ENCODE measurements around the gene SLFNL1. TPM values are rescaled to one million over a fixed set of nuclear protein-coding genes. Genes with fewer than 3 reads are reported as not detected.

SLFNL1 gene
- total RNA-seq, 1 donor = 0.72 TPM

DNA sequence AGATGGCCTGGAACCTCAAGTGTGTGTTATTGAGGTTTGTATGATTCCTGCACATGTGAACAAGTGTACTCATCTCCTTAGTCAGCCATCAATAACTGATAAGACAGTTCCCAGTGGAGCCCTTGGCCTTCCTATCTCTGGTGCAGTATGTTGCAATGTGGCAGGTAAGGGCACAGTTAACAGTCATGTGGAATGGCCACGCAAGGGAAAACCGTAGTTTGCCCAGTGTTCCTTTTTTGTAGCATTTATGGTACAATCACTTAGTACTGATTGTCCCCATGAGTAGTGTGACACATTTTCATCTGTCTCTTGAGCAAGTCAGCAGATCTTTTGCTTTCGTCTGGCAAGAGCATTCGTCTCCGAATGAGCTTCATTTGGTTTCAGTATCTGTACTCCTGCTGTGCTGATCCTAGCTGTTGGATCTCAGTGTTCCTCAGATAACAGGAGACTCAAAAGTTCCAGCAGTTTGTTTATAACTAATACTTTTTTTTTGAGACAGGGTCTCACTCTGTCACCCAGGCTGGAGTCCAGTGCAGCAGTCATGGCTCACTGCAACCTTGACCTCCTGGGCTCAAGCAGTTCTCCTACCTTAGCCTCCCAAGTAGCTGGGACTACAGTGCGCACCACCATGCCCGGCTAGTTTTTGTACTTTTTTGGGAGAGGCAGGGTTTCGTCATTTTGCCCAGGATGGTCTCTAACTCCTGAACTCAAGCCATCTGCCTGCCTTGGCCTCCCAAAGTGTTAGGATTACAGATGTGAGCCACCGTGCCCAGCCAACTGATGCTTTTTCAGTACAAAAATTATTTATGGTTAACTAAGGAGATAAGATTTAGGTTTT, 33.9 kb downstream of the SLFNL1 start:
- H3K27me3 ChIP-seq (ENCODE audit: insufficient read depth, low read length) = no peaks in the 10 kb centered on the region
- DNase-seq (ENCODE audit: insufficient read length, low spot score, missing footprints) = no peak
- peaks cover 85% of the 10 kb centered on the region for H3K79me2 ChIP-seq (ENCODE audit: insufficient read depth, low read length)
- no peak overlapping the region for H3K27ac ChIP-seq (ENCODE audit: low read depth, low read length)
- H4K20me1 ChIP-seq (ENCODE audit: insufficient read depth, low read length) = peaks cover 16% of the 10 kb centered on the region
- peaks cover 85% of the 10 kb centered on the region for H3K36me3 ChIP-seq (ENCODE audit: insufficient read depth, low read length)
- H2AFZ ChIP-seq (ENCODE audit: low read length) = no peak overlapping the region
- peaks cover 23% of the 10 kb centered on the region for H3K4me1 ChIP-seq (ENCODE audit: insufficient read depth, low read length)
- TF ChIP-seq, protein P1, sequence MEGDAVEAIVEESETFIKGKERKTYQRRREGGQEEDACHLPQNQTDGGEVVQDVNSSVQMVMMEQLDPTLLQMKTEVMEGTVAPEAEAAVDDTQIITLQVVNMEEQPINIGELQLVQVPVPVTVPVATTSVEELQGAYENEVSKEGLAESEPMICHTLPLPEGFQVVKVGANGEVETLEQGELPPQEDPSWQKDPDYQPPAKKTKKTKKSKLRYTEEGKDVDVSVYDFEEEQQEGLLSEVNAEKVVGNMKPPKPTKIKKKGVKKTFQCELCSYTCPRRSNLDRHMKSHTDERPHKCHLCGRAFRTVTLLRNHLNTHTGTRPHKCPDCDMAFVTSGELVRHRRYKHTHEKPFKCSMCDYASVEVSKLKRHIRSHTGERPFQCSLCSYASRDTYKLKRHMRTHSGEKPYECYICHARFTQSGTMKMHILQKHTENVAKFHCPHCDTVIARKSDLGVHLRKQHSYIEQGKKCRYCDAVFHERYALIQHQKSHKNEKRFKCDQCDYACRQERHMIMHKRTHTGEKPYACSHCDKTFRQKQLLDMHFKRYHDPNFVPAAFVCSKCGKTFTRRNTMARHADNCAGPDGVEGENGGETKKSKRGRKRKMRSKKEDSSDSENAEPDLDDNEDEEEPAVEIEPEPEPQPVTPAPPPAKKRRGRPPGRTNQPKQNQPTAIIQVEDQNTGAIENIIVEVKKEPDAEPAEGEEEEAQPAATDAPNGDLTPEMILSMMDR (IDR thresholded peaks at IDR 0.05; ENCODE audit: extremely low read depth, low read depth, low read length) = no peak
- no peaks in the 10 kb centered on the region for H3K9me3 ChIP-seq (ENCODE audit: low read depth, low read length)
- no peak overlapping the region for H3K4me3 ChIP-seq (ENCODE audit: insufficient read depth, low read length)
- no peak overlapping the region for H3K4me2 ChIP-seq (ENCODE audit: insufficient read depth, low read length)

DNA sequence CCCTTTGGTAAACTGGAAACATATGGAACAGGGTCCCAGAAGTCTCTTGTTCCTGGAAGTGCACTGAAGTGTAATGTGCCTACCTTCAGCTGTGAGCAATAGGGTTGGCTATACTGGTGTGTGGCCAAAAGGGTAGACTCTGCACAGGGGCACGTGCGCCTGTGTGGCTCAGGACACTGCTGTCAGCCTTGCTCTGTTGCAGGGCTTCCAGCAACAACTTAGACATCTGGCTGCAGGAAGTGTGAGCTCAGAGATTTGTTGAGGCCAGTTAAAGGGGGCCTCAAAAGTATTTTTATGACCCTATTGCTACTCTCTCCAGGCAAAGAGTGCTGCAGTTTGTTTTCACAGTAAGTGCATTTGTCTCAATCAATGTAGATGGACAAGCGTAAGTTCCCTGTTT, 34.6 kb downstream of the SLFNL1 start:
- no peaks in the 10 kb centered on the region for H3K9me3 ChIP-seq (ENCODE audit: low read depth, low read length)
- H2AFZ ChIP-seq (ENCODE audit: low read length) = no peak overlapping the region
- no peaks in the 10 kb centered on the region for H3K27me3 ChIP-seq (ENCODE audit: insufficient read depth, low read length)
- H3K4me1 ChIP-seq (ENCODE audit: insufficient read depth, low read length) = peaks cover 30% of the 10 kb centered on the region
- no peak overlapping the region for H3K27ac ChIP-seq (ENCODE audit: low read depth, low read length)
- no peak for DNase-seq (ENCODE audit: insufficient read length, low spot score, missing footprints)
- TF ChIP-seq, protein P1 (IDR thresholded peaks at IDR 0.05; ENCODE audit: extremely low read depth, low read depth, low read length) = no peak
- no peak overlapping the region for H3K4me2 ChIP-seq (ENCODE audit: insufficient read depth, low read length)
- peaks cover 17% of the 10 kb centered on the region for H4K20me1 ChIP-seq (ENCODE audit: insufficient read depth, low read length)
- peaks cover 81% of the 10 kb centered on the region for H3K36me3 ChIP-seq (ENCODE audit: insufficient read depth, low read length)
- H3K4me3 ChIP-seq (ENCODE audit: insufficient read depth, low read length) = no peak overlapping the region
- H3K79me2 ChIP-seq (ENCODE audit: insufficient read depth, low read length) = peaks cover 88% of the 10 kb centered on the region

DNA sequence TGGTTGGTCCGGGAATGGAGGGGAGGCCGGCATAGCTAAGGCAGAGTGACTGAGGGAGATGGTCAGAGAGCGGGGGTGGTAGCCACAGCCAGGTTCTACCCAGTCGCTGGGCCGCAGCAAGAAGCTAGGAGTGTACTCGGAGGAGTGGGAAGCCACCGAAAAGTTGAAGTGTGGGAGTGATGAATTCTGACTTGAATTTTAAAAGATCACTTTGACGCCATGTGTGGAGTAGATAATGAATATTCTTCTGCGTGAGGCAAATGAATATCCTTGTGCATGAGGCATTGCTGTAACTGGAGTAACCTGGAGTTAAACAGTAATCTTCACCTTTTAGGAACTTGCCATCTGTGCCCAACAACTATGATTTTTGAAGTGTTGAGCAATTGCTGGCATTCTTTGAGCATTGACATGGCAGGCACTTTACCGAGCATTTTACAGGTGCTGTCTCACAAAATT, 35.2 kb downstream of the SLFNL1 start:
- Histone ChIP-seq H3K79me2 (ENCODE audit: insufficient read depth, low read length) (peaks cover 88% of the 10 kb centered on the region), H4K20me1 (ENCODE audit: insufficient read depth, low read length) (peaks cover 19% of the 10 kb centered on the region), H3K4me1 (ENCODE audit: insufficient read depth, low read length) (peaks cover 36% of the 10 kb centered on the region), H3K27me3 (ENCODE audit: insufficient read depth, low read length) (no peaks in the 10 kb centered on the region), H2AFZ (ENCODE audit: low read length) (no peak overlapping the region), H3K27ac (ENCODE audit: low read depth, low read length) (no peak overlapping the region), H3K4me3 (ENCODE audit: insufficient read depth, low read length) (no peak overlapping the region), H3K36me3 (ENCODE audit: insufficient read depth, low read length) (peaks cover 75% of the 10 kb centered on the region), H3K9me3 (ENCODE audit: low read depth, low read length) (no peaks in the 10 kb centered on the region), H3K4me2 (ENCODE audit: insufficient read depth, low read length) (no peak overlapping the region)
- DNase-seq (ENCODE audit: insufficient read length, low spot score, missing footprints) = no peak
- TF ChIP-seq, protein P1 (IDR thresholded peaks at IDR 0.05; ENCODE audit: extremely low read depth, low read depth, low read length) = no peak

DNA sequence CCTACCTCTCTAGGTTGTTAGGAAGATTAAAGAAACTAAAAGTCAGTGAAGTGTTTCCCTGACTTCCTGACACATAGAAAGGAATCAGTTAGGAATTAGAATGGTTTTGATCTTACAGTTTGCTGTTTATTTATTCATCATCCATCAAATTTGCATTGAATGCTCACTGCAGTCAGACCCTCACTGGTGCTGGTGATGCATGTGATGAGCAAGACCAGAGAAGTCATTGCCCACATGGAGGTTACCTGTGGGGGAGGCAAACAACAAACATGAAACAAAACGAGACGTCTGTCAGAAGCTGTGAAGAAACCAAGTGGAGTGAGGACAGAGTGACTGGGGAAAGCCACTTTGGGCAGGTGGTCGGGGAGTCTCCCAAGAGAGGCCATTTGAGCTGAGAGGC, 35.6 kb downstream of the SLFNL1 start:
- Histone ChIP-seq H3K36me3 (ENCODE audit: insufficient read depth, low read length) (peaks cover 70% of the 10 kb centered on the region), H4K20me1 (ENCODE audit: insufficient read depth, low read length) (peaks cover 22% of the 10 kb centered on the region), H3K9me3 (ENCODE audit: low read depth, low read length) (no peaks in the 10 kb centered on the region), H2AFZ (ENCODE audit: low read length) (no peak overlapping the region), H3K4me1 (ENCODE audit: insufficient read depth, low read length) (peaks cover 41% of the 10 kb centered on the region), H3K27ac (ENCODE audit: low read depth, low read length) (no peak overlapping the region), H3K79me2 (ENCODE audit: insufficient read depth, low read length) (peaks cover 88% of the 10 kb centered on the region), H3K4me3 (ENCODE audit: insufficient read depth, low read length) (no peak overlapping the region), H3K4me2 (ENCODE audit: insufficient read depth, low read length) (no peak overlapping the region), H3K27me3 (ENCODE audit: insufficient read depth, low read length) (no peaks in the 10 kb centered on the region)
- TF ChIP-seq, protein P1 (IDR thresholded peaks at IDR 0.05; ENCODE audit: extremely low read depth, low read depth, low read length) = no peak
- no peak for DNase-seq (ENCODE audit: insufficient read length, low spot score, missing footprints)
